GM21786 (cell line): ENCODE measurements around the gene SAMD4A.
A peak's percentile ranks its signal among the peaks of the same experiment; 100 is the strongest.
"Not testable (repeated sequence)": the region's sequence is repeated elsewhere in the genome, so short reads cannot be mapped to it uniquely, and the experiment has no call there.

Source experiments
- ATAC-seq: cut with Tn5 transposase; IDR thresholded peaks from one replicate; pipeline ENCODE4 v1.9.1; 2021; ENCODE audit not compliant: unreplicated experiment

The SAMD4A gene

GRCh38 chr14:54791001-54791400, 224.1 kb downstream of the SAMD4A start:
- no peak for ATAC-seq

- ATAC-seq, result no peak
Measured at GRCh38 chr14:54792288-54792687, 225.4 kb downstream of the SAMD4A start.

- ATAC-seq, result no peak
Measured at GRCh38 chr14:54794159-54794558, 227.2 kb downstream of the SAMD4A start.

- ATAC-seq, result no peak
Measured at GRCh38 chr14:54794796-54795195, 227.9 kb downstream of the SAMD4A start.

- no peak for ATAC-seq
Measured at GRCh38 chr14:54796961-54797360, 230.0 kb downstream of the SAMD4A start.

- ATAC-seq, result no peak
Measured at GRCh38 chr14:54797556-54797955, 230.6 kb downstream of the SAMD4A start.

- ATAC-seq, result no peak
Measured at GRCh38 chr14:54797986-54798385, 231.1 kb downstream of the SAMD4A start.

- ATAC-seq, result no peak
Measured at GRCh38 chr14:54798465-54799124, 231.7 kb downstream of the SAMD4A start.

- not testable (repeated sequence) for ATAC-seq
Measured at GRCh38 chr14:54801482-54801881, 234.6 kb downstream of the SAMD4A start.

- no peak for ATAC-seq
Measured at GRCh38 chr14:54803396-54803795, 236.5 kb downstream of the SAMD4A start.

- ATAC-seq, result no peak
Measured at GRCh38 chr14:54803926-54804537, 237.1 kb downstream of the SAMD4A start.

- ATAC-seq, result no peak
Measured at GRCh38 chr14:54804538-54805041, 237.7 kb downstream of the SAMD4A start.

GRCh38 chr14:54805070-54805444, 238.1 kb downstream of the SAMD4A start:
- no peak for ATAC-seq

- peak; percentile 73 for ATAC-seq
Measured at GRCh38 chr14:54805445-54806322, 238.8 kb downstream of the SAMD4A start.

GRCh38 chr14:54806616-54807015, 239.7 kb downstream of the SAMD4A start:
- no peak for ATAC-seq

GRCh38 chr14:54807428-54807827, 240.5 kb downstream of the SAMD4A start:
- no peak for ATAC-seq

- ATAC-seq, result no peak
Measured at GRCh38 chr14:54807881-54808280, 241.0 kb downstream of the SAMD4A start.

GRCh38 chr14:54808326-54809161, 241.6 kb downstream of the SAMD4A start:
- ATAC-seq, result no peak

GRCh38 chr14:54809767-54810166, 242.8 kb downstream of the SAMD4A start:
- no peak for ATAC-seq

- ATAC-seq, result no peak
Measured at GRCh38 chr14:54812617-54813016, 245.7 kb downstream of the SAMD4A start.

GRCh38 chr14:54813081-54813480, 246.2 kb downstream of the SAMD4A start:
- ATAC-seq, result no peak
